Fibroblast of skin of left quadriceps (primary cell): ENCODE measurements around the gene FRYL.
"Not testable (repeated sequence)": the region's sequence is repeated elsewhere in the genome, so short reads cannot be mapped to it uniquely, and the experiment has no call there.

ENCODE experiments used
- DNase-seq, 2 experiments: peaks; one replicate each; pipeline ENCODE4 v3.0.0-alpha.2; 2013; ENCODE audit warnings: low read depth in 2 of 2

The FRYL gene

DNA sequence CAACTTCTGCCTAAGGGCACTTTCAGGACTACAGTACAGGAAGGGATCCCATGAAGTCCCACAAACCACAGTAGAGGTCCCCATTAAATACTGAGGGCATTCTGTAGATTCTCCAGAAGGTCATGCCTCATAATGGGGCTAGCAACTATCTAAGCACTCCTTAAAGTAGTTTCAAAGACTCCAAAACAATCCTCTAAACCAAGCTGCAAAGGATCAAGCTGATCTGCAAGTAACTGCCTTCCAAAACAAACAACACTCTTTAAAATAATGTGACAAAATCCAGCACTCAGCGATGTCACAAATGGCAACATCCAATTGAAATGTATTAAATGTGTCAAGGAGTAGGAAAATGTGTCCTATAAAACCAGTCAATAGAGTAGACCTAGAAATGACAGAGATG is 118.7 kb downstream of the FRYL start:
- DNase-seq: no peak

DNA sequence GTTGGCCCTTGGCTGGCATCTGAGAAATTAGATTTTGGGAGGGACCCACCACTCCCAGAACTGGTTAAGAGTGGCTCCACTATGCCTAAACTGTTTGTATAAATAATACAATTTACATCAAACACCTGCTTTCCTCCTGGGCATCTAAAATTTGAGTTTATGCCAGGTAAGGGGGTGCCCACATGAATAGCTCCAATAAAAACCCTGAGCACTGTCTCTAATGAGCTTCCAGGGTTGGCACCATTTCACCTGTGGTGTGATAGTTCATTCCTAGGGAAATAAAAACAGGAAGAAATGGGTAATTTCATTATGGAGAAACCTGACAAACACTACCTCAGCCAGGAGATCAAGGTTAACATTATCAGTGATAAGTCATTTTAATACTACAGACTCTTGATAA is 119.7 kb downstream of the FRYL start:
- no peak for DNase-seq

DNA sequence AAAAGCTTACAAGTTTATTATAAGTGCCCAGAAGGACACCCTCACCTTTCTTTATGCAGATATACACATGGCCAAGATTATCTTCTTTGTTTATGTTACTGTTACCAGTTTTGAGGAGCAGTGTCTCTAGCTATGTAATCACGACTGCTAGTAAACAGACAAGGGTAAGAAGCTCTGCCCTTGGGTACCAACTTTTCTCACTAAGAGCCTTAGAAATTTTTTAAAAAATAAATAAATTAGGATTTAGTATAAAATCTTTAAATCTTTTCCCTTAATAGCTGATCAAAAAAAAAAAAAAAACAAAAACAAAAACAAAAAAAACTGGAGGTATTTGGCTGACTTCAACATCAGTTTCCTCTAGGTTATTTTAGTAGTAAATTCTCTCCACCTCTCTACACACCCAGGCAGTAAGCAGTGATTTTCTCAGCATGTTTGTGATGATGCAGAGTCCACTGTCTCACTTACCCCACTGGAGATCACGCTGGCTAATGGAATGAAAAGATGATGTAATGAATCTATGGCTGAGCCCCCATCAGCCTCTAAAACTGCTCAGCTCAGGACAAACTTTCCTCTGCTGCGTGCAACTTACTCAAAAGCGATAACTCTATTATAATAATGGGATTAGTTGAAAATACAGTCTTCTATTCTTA is 125.9 kb downstream of the FRYL start:
- DNase-seq: no peak

DNA sequence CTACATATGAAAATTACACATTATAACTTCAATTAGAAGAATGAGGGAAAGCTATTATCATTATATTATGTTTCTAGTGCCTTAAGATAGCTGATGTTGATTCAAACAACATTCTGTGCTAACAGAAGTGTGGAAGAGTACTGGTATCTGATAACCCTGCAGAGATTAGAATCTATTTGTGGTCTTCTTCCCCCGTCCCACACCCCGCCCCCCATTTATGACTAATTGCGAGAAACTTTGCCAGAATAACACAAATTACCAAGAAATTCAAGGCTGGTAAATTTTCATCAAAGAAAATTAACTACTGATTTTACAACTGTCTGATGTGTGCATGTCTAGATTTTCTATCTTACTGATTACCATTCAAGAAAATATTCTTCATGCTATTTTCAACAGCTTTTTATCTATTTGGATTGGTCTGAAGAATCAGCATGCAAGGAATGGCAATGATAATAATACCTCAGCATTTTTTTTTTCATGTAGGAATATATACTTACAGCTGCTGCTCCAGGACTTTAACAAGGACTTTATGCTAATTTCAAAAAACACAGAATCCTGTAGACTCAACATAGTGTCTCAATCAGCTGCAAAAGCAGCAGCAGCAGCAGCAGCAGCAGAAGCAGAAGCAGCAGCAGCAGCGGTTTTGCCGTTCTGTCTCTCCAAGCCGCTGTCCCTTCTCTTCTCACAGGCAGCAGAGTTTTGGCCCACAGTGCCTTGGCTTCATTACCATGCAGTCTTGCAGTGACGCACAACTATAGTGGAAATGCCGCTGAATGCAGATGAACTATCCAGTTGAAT is 126.7 kb downstream of the FRYL start:
- no peak for DNase-seq

DNA sequence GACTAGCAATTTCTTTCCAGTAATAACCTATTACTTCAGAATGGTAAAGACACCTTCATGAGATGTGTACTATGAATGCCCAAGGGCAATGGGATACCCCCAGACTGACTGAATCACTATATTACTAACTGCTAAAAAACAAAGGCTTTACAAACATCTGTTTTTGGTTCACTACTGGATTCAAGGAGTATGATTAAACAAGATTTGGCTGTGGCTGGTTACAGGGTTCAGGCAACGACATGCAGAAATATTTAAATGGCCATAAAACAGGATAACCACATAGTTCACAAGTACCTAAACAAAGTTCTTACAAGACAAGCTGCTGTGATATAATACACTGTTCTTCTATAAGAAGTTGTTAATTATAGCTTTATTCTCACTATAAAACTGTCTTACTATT is 128.2 kb downstream of the FRYL start:
- peak; percentile 89 to 91 for DNase-seq

DNA sequence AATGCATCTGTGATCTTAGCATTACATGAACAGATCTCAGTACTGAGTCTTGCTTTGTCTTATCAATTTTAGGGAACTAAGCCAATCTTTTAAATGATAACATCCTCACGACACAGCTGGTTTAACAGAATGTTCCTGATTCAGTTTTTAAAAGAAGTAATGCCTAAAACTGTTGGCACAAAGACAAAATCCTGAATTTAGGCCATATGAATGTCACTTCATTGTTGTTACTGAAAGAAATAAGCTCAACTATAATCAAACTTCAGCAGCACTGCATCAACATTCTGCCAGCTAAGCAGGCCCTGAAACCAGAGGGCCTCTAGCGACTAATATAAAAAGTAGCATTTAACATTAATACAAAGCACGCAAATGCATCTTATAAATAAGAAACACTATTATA is 130.6 kb downstream of the FRYL start:
- DNase-seq: no peak

DNA sequence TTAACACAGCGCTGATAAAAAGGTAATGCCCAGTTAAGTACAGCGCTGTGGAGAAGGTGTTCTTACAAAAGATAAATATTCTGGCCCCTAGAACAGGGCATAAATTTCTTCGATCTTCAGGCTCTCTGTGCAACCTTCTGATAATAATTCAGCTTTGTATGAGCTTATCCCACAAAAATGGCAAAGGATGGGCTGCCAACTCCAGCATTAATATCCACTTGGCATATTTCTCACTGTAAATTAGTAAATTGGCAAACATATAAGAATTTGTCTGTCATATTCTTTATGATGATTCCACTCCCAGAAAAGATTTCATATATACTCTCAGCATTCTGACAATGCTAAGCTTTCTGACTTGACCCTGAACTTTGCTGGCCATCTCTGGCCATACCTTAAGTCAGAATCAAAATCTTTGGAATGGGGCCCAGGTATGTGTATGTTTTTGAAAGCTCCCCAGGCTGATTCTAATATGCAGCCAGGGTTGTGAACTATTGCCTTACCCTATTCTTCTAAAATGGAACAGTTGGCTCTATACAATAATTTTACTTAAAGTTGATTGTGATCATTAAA is 134.8 kb downstream of the FRYL start:
- no peak for DNase-seq

DNA sequence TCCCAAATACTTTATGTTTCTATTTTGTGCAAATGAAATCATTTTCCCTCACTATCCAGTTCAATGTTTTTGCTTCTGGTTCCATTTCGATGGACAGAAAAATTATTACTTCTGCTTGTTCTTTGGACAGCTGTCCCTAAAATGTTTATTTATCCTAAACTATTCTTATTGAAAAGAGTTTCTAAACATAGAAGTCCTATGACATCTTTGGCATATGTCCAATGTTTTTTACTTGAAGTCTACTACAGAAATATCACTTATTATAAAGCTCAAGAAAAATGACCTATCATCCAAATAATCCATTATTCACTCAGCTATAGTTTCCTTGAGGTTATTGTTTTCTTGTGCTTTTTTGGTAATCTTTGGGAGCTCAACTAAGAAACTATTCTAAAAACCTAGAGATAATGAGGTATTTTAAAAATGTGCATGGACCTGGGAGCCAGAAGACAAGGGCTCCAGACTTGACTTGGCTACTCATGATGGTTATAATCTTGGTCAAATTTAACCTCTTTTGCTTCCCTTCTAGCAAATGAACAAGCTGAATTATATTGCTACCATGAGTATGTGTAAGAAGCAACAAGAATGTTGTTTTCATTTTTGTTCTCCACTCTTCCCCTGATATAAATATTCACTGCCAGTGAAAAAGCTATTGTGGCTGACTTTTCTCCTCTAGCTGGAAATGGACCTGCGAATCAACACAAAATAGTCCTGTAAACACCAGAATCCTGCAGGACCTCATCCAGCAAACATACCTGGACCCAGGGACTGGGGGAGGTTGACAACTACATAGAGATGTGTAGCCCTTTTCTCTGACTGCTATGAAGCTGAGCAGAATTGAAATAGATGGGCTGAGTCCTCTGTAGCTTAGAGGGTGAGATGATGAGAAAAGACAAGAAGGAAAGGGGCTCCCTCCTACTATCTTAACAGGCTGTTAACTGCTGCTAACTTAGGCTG is 137.4 kb downstream of the FRYL start:
- no peak for DNase-seq

DNA sequence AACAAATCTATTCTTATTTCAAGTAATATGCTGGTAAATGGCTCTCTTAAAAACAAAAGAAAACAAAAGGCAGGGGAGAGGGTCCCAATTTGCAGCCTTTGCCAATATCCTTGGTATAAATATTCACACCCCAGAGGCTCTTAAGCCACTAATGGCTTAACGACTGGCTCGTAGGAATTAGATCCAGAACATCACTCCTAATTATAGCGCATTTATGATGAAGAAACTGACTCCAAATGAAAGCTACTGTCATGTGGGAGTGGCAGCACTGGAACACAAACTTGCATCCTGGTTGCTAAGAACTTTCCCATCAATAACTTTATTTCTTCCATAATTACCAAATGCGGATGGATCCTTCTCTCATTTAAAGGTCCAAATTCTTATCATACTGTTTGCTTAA is 138.7 kb downstream of the FRYL start:
- DNase-seq: no peak

DNA sequence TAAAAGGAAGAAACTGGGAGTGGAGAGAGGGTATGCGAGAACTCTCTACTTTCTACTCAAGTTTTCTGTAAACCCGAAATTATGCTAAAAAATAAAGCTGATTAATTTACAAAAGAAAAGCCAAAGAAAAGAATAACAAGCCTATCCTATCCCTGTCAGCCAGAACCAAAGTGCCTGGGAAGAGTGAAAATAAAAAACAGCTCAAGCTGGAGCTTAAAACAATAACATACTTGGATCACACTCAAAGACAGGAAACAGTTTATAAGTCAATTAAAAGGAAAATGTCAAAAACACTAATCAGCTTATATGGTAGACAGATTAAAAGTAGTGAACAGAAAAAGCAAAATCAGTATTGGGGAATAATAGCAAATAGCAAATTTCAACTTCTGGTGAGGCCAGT is 139.4 kb downstream of the FRYL start:
- DNase-seq: no peak

DNA sequence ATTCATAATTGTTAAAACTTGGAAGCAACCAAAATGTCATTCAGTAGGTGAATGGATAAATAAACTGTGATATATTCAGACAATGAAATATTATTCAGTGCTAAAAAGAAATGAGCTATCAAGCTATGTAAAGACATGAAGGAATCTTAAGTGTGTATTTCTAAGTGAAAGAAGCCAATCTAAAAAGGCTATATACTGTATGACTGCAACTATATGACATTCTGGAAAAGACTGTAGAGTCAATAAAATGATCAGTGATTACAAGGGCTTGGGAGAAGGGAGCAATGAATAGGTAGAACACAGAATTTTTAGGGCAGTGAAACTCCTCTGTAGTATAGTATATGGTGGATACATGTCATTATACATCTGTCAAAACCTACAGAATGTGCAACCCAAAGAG is 139.9 kb downstream of the FRYL start:
- no peak for DNase-seq

DNA sequence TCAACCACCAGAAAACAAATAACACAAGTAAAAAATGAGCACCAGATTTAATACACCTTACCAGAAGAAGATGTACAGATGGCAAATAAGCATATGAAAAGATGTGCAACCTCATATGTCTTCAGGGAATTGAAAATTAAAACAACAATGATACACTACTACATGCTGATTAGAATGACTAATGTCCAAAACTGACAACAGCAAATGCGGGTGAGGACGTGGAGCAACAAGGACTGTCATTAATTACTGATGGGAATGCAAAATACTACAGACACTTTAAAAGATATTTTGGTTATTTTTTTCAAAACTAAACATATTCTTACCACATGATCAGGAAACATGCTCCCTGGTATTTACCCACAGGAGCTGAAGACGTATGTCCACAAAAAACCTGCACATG is 140.3 kb downstream of the FRYL start:
- DNase-seq: no peak

DNA sequence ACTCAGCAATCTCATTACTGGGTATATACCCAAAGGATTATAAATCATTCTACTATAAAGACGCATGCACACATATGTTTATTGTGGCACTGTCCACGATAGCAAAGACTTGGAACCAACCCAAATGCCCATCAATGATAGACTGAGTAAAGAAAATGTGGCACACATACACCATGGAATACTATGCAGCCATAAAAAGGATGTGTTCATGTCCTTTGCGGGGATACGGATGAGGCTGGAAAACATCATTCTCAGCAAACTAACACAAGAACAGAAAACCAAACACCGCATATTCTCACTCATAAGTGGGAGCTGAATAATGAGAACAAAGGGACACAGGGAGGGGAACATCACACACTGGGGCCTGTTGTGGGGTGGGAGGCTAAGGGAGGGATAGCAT is 141.5 kb downstream of the FRYL start:
- DNase-seq: not testable (repeated sequence)

DNA sequence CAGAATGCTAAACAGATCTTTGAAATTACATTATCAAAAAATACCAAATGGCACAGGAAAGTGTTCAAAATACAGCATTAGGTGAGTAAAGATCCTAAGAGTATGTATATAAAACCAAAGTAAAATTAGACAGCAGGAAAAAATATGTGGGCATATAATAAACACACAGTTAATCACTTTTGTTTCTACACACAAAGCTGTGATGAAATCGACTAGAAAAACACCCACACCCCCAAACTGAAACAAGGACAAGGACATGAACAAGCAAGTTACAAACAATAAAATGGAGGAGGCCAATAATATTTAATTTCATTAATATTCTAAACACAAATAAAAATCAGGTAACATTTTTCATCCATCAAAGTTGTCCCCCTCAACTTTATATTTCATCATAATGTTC is 143.2 kb downstream of the FRYL start:
- no peak for DNase-seq

DNA sequence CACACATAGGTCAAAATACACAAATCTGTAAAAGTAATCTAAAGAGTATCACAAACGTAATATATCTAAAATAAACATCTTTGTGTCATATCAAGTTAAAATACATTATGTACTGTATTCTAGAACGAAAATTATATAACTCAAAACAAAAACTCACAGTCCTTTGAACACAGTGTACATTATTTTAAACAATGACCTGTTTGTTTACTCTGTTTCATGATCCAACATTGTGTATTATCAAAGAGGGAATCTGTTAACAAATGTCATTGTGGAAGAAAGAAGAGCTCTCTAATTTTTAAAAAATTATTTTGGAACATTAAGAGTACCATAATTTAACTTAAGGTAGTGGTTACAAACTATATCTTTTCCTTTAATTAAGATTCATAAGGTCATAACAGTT is 144.1 kb downstream of the FRYL start:
- no peak for DNase-seq

DNA sequence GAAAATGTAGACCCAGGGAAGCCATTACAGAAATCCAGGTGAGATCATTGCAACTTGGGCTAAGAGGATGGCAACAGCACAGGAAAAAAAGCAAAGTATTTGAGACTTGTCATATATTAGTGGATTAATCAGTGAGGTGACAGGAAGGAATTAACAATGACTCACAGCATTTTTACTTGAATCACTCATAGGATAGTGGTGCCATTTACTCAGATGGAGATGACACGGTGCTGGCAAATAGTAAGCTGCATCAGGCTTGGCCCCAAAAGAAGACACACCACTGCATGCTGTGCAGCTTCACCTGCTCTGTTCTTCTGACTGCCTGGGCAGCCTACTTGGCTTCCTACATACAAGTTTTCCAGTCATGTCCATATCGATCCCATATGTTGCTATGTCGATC is 144.8 kb downstream of the FRYL start:
- no peak for DNase-seq

DNA sequence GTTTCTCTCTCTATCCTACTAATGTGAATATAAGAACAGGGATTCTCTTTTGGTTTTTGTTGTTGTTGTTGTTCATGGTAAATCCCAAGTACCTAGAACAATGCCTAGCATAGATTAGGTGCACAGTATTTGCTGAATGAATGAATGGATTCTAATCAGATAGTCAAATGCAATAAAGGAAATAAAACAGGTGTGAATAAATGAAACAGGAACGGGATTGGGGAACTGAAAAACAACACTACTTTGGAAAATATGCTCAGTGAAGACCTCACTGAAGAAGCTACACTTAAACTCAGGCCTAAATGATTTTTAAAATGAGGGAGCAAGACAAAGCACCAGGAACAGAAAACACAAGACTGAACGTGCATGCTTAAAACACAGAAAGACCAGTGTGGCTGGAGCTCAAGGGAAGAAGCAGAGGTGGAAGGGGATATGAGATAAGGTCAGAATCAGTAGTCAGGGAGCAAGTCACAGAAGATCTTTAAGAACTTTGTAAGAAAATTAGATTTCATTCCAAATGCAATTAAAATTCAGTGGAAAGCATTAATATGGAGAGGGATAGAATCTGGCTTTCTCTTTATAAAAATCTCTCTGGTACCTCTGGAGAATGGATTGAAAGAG is 145.3 kb downstream of the FRYL start:
- DNase-seq: no peak

DNA sequence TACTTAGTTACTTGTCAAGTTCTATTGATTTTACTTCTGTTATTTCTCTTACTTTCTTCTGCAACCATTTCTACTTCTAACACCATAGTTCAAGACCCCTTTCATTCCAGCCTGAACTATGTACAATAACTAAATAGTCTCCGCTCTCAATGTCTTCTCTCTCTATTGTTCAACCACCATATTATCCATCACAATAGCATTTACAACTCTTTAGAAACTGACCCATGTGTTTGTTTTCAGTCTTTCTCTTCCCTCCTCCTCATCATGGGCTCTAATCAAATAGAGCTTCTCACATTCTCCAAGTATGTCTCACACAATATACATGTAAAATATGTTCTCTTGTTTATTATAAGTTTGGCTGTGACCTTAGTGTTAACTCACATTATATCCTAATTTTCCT is 146.4 kb downstream of the FRYL start:
- no peak for DNase-seq

DNA sequence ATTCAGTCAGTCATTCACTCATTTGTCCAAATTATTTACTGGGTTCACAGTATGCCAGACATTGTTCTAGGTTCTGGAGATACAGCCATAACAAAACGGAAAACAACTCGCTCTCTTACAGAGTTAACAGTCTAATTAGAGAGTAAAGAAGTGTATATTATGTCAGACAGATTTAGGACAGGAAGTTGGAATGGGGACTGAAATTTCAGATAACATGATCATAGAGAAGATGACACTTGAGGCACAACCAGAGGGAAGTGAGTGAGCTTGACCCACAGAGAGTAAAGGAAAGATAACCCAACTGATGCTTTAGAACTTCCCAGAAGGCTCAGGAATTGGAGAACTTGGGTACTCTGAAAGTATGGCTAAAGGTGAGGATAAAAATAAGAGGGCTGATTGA is 150.6 kb downstream of the FRYL start:
- no peak for DNase-seq

DNA sequence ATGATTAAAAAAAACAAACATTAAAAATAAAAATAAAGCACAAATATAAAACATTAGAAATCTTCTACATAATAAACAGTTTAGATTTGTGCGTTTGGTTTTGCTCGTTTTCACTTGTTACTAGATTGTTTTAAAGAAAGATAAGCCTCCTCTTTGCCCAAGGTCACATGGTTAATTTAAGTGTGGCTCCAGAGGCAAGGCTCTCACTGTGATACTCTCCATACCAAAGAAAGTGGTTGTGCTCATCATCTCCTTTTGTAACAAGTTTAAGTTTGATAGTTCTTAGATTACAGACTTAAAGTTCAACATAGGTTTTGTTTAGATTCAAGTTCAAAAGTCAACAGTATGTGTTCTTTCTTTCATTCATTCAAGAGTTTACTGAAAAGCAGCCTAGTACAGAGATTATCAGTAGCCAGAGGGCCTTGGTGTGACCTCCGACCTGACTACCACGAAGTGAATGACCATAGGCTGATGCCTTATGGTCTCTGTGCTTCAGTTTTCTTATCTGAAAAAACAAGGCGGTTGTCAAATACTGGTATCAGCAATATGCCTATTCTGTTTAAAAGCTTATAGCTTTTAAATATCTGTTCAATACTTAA is 156.8 kb downstream of the FRYL start:
- no peak for DNase-seq

DNA sequence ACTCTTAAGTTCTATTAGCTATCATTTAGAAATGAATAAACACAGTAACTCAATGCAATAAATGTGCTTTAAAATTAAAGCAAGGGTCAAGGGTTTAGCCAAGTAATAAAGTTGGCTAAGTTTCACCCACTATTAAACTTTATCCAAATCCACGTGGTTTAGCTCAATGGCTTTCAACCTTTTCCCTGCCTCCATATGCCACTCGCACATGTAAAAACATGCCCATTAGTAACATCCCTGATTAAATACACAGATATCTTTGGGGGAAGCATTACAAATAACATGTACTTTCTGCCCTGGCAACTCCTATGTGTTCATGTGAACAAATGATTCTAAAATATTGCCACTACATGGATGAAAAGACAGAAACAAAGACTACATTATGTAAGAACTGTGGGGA is 159.2 kb downstream of the FRYL start:
- no peak for DNase-seq
